ENCODE data around the gene PRLH.

Gene PRLH

DNA sequence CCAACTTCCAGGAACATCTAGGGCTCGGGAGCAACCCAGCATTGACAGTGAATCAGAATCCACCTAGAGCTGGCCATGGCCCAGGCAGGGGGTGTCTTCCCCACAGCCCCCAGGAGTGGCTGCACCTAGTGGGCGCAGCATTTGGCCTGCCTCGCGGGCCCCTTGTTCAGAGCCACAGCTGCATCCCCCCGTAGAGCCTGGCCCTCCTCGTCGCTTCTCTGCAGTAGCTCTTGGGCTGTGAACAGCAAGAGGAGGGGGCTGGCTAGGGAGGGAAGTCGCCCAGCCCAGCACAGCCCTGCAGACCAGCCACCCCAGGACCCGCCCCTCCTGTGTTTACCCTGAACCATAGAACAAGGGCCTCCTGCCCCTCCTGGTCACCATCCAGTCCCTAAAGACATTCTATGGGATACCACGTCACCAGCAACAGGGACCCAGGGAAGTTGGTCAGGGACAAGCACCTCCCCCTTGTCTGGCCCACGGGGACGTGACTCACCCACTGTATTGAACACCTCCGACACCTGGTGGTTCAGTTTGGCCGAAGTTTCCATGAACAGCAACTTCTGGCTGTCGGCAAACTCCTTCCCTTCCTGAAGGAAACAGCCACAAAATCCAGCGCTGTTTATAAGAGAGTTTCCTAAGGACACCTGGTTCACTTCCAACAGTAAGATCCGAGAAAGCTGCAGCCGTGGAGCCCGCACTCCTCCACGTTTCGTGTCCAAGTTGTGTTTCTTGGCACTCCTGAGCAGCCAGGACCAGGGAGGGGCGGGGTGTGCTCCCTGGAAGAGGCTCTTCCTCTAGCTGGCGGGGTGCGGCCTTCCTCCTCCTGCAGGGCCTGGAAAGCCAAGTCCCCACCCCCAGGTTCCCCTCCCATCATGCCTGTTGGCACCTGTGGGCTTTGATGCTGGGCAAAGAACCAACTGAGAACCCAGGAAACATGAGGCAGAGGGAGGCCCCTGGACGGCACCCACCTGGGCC is 8.8 kb downstream of the PRLH start:
- Histone ChIP-seq H3K4me1 (ENCODE audit: insufficient read depth, low read length) (0 out of 2 replicates have a peak, but pooled peaks cover 5% of the 10 kb centered on the region), H3K9me3 (ENCODE audit: insufficient read depth, low read depth, low read length) (no peaks in the 10 kb centered on the region), H3K36me3 (ENCODE audit: insufficient read depth, low read length) (no peaks in the 10 kb centered on the region; the same call in 1 of the 2 replicates), H3K27me3 (ENCODE audit: insufficient read depth, low read length) (no peaks in the 10 kb centered on the region), H3K9ac (ENCODE audit: low read depth, low read length) (no peak overlapping the region), H3K27ac (ENCODE audit: low read depth, low read length) (no peak overlapping the region), H3K4me3 (ENCODE audit: low read length) (no peak overlapping the region)
- WGBS = 80% methylated on average over 25 of the region's 25 CpGs

DNA sequence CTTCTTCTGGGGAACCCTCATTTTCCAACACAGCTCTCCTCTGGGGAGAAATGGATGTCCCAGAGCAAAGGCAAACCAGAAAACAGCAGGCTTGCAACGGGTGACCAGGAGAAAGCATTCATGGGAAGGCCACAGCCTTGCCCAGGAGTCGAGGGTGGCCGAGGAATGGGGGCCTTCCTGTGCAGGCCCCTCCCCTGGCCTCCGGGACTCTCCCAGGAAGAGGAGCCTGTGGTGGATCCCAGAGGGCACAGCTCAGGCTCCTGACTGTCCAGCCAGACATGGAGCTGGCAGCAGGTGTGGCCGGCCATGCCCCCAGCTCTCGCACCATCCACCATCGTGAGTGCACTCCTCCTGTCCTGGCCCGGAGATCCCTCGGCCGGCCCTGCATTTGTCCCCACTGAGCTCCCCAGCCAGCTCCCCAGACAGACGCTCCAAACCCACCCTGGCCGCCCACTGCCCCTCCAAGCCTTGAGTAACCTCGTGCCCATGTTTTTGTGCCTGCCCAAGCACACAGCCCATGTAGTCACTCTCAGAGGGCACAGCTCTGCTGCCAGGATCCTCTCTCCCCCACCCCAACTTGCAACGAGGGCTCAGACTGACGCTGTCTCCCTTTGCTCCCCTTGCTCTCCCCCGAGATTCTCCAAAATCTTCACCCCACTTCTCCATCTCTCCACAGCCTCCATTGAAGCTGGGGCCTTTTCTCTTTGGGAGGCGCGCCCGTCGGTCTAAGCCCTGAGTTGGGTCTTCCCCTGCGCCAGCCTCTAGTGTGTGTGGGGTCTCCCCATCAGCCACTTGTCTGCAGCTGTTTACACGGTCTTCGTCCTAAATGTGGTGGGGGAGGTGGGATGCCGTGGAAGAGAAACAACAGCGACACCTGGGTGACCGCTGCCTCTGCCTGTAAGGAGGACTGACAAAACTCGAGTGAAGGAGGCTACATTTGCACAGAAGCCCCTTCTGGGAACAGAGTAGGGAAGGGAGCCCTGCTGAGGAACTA is 9.8 kb downstream of the PRLH start:
- H3K4me1 ChIP-seq (ENCODE audit: insufficient read depth, low read length) = 0 out of 2 replicates have a peak, but pooled peaks cover 5% of the 10 kb centered on the region
- no peak overlapping the region for H3K4me3 ChIP-seq (ENCODE audit: low read length)
- H3K9me3 ChIP-seq (ENCODE audit: insufficient read depth, low read depth, low read length) = no peaks in the 10 kb centered on the region
- no peak overlapping the region for H3K27ac ChIP-seq (ENCODE audit: low read depth, low read length)
- WGBS = 91% methylated on average over 27 of the region's 27 CpGs
- H3K36me3 ChIP-seq (ENCODE audit: insufficient read depth, low read length) = no peaks in the 10 kb centered on the region; the same call in 1 of the 2 replicates
- H3K27me3 ChIP-seq (ENCODE audit: insufficient read depth, low read length) = no peaks in the 10 kb centered on the region
- no peak overlapping the region for H3K9ac ChIP-seq (ENCODE audit: low read depth, low read length)

DNA sequence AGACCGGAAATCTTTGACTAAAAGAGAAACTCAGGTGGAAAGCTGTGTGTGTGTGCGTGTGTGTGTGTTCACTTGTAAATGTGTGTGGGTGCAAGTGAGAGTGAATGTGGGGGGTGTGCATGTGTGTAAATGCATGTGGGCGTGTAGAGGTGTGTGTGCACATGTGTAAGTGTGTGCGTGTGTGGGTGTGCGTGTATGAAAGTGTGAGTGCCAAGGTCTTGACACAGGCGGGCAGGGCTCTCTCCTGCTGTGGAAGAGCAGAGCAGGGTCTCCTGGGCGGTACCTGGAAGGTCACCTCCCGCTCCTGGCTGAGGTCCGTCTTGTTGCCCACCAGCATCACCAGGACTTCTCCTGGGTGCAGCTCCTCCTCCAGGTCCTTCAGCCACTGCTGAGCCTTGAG is 10.6 kb downstream of the PRLH start:
- H3K4me3 ChIP-seq (ENCODE audit: low read length) = no peak overlapping the region
- H3K9me3 ChIP-seq (ENCODE audit: insufficient read depth, low read depth, low read length) = no peaks in the 10 kb centered on the region
- H3K36me3 ChIP-seq (ENCODE audit: insufficient read depth, low read length) = no peaks in the 10 kb centered on the region; the same call in 1 of the 2 replicates
- no peak overlapping the region for H3K27ac ChIP-seq (ENCODE audit: low read depth, low read length)
- no peaks in the 10 kb centered on the region for H3K27me3 ChIP-seq (ENCODE audit: insufficient read depth, low read length)
- H3K4me1 ChIP-seq (ENCODE audit: insufficient read depth, low read length) = peaks cover 5% of the 10 kb centered on the region; the same call in 1 of the 2 replicates
- 92% methylated on average over 9 of the region's 9 CpGs for WGBS
- no peak overlapping the region for H3K9ac ChIP-seq (ENCODE audit: low read depth, low read length)

DNA sequence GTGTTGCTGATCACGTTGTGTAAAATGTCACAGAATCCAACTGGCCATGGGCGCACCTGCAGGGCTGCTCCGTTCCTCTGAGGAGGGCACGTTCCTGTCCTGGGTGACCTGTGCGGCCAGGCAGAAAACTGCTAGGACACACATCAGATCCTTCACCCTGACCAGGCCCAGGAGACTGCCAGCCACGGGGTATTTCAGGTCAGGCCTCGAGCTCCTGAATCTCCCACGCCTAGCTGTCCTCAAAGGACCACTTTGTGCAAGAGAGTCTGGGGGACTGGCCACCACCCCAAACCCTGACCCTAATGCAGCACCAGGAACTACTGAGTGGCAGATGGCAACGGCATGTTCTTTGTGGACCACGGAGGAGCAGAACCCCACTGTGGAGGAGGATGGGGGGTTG is 11.1 kb downstream of the PRLH start:
- Histone ChIP-seq H3K4me3 (ENCODE audit: low read length) (no peak overlapping the region), H3K9me3 (ENCODE audit: insufficient read depth, low read depth, low read length) (no peaks in the 10 kb centered on the region), H3K27ac (ENCODE audit: low read depth, low read length) (no peak overlapping the region), H3K36me3 (ENCODE audit: insufficient read depth, low read length) (no peaks in the 10 kb centered on the region; the same call in 1 of the 2 replicates), H3K9ac (ENCODE audit: low read depth, low read length) (no peak overlapping the region), H3K27me3 (ENCODE audit: insufficient read depth, low read length) (no peaks in the 10 kb centered on the region), H3K4me1 (ENCODE audit: insufficient read depth, low read length) (peaks cover 5% of the 10 kb centered on the region; the same call in 1 of the 2 replicates)
- 90% methylated on average over 10 of the region's 10 CpGs for WGBS

DNA sequence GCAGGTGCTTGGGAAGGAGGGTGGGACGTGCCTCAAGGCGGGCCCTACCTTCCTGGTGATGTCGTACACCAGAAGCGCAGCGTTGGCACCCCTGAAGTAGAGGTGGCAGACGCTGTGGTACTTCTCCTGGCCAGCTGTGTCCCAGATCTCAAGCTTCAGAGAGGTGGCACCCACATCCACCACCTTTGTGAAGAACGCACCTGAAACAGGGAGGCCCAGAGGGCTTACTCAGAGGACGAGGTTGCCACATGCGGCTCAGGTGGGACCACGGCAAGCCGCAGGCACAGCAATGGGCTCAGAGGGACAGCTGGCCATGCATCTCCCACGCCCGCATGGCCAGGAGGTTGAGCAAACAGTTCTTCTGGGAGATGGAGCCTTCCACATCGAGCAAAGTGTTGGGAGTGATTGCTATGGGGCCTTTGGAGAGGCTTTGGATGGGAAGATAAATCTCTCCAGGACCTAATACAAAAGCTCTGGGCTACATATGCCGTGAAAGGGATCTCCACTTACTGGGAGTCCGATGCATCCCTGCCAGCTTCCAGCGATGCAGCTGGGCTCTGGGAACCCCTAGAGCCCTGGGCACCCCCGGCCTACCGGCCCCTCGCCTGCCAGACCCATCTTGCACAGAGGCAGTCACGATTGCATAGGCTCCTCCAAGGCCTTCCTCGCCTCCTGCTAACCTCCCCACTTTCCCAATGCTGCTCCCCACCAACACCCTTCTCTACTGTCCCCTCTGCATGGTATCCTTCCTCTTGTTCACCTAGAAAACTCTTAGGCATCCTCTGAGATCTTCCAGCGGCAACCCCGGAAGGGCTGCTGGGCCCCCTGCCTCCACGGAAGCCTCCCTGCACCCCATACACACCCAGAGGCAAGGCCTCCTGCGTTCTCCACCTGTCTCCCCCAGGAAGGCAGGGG is 11.8 kb downstream of the PRLH start:
- 94% methylated on average over 26 of the region's 26 CpGs for WGBS
- no peak overlapping the region for H3K9ac ChIP-seq (ENCODE audit: low read depth, low read length)
- H3K9me3 ChIP-seq (ENCODE audit: insufficient read depth, low read depth, low read length) = no peaks in the 10 kb centered on the region
- H3K4me1 ChIP-seq (ENCODE audit: insufficient read depth, low read length) = peaks cover 6% of the 10 kb centered on the region; the same call in 1 of the 2 replicates
- no peaks in the 10 kb centered on the region for H3K27me3 ChIP-seq (ENCODE audit: insufficient read depth, low read length)
- H3K27ac ChIP-seq (ENCODE audit: low read depth, low read length) = no peak overlapping the region
- no peak overlapping the region for H3K4me3 ChIP-seq (ENCODE audit: low read length)
- no peaks in the 10 kb centered on the region; the same call in 1 of the 2 replicates for H3K36me3 ChIP-seq (ENCODE audit: insufficient read depth, low read length)

DNA sequence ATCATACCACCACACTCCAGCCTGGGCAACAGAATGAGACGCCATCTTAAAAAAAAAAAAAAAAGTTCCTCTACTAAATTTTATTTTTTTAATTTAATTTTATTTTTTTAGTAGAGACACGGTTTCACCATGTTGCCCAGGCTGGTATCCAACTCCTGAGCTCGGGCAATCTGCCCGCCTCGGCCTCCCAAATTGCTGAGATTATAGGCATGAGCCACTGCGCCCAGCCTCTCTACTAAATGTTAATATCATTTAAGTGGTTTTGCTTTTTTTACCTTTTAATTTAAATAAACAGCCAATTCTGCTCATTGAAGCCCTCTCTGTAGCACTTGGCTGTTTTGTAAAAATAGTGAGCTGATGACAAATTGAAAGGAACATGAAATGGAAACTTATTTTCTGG is 15.0 kb downstream of the PRLH start:
- no peak overlapping the region for H3K27ac ChIP-seq (ENCODE audit: low read depth, low read length)
- no peaks in the 10 kb centered on the region; the same call in 1 of the 2 replicates for H3K36me3 ChIP-seq (ENCODE audit: insufficient read depth, low read length)

DNA sequence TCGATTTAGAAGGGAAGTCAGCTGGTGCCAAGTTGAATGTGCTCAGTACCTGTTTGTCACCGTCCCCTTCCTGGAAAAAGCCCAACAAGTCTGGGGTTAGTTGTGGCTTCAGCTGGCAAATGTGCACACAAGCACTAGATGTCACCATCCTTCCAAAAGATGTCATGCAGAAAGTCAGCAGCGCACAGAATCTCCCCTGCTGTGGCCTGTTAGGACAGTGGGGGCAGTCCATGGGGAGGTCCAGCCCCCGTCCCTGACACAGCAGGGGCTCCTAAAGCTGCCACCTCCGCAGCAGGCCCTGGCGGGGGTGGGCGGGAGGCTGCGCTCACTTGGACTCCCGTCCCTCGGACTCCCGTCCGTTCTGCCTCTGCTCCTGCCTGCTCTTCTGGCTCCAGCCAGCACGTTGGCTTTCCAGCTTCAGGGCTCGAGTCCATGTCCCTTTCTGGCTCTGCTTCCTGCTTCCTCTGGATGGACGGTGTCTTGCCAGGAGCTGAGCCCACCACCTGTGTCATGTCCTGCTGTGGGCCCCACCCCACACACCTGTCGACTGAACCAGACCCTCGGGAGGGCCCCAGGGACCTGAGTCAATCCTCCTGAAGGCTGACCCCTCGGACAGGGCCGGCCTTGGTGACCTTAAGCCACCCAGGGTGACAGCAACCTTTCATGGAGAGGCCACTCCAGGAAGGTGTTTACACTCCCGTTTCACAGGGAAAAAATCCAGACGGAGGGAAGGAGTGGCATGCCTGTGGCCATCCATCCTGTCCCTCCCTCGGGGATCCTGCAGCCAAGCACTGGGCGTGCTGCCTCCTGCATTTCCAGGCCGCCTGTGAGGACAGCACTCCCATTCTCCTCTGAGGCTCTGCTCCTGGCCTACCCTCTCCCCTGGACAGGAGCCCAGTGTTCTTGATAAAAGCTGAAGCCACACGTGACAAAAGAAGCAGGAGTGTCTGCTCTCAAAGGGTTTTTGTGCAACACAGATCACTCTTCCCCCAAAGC is 15.7 kb downstream of the PRLH start:
- Histone ChIP-seq H3K36me3 (ENCODE audit: insufficient read depth, low read length) (no peaks in the 10 kb centered on the region; the same call in 1 of the 2 replicates), H3K27me3 (ENCODE audit: insufficient read depth, low read length) (no peaks in the 10 kb centered on the region), H3K4me1 (ENCODE audit: insufficient read depth, low read length) (peaks cover 15% of the 10 kb centered on the region), H3K27ac (ENCODE audit: low read depth, low read length) (no peak overlapping the region), H3K4me3 (ENCODE audit: low read length) (no peak overlapping the region), H3K9me3 (ENCODE audit: insufficient read depth, low read depth, low read length) (no peaks in the 10 kb centered on the region), H3K9ac (ENCODE audit: low read depth, low read length) (no peak overlapping the region)
- 34% methylated on average over 25 of the region's 25 CpGs for WGBS

More for the DNA sequence above, 15.0 kb downstream of the PRLH start:
- no peaks in the 10 kb centered on the region for H3K9me3 ChIP-seq (ENCODE audit: insufficient read depth, low read depth, low read length)
- H3K4me1 ChIP-seq (ENCODE audit: insufficient read depth, low read length) = peaks cover 15% of the 10 kb centered on the region
- H3K9ac ChIP-seq (ENCODE audit: low read depth, low read length) = no peak overlapping the region
- 98% methylated on average over 5 of the region's 6 CpGs for WGBS
- no peaks in the 10 kb centered on the region for H3K27me3 ChIP-seq (ENCODE audit: insufficient read depth, low read length)
- H3K4me3 ChIP-seq (ENCODE audit: low read length) = no peak overlapping the region

DNA sequence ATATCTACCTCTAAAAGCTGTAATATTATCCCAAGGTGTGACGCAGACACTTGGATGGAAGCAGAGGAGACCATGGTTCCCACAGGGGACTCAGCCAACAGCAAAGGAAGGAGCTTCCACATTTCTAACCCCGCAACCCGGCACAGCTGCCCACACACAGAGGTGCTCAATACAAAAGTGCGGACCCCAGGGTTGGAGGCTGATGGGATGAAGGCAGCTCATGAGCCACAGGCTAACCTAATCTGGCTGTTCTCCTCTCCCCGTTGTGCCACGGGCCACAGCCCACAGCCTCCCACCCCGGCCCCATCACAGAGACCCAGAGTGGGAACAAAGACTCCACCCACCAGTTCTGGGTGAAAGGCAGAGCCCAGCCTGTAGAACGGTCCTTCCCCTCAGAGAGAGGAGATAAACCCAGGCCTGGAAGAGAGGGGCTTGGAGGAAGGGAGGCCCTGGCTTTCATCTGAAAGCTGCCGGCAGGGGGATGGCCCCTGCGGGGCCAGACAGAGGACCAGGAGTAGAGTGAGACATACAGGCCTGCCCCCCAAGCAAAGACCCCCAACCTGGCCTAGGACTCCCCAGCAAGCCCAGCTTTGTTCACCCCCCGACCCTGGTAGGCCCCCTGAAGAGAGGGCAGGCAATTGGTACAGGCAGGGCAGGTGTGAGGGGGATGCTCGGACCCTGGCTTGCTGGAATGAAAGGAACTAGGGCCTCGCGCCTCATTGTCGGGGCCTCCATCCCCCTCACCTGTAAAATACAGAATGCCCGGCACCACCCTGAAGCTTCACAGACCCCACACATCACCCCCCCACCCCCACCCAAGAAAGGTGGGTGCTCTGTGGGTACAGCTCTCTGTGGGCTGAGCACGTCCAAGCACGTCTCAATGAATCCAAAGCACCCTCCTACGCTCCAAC is 17.3 kb downstream of the PRLH start:
- H3K9me3 ChIP-seq (ENCODE audit: insufficient read depth, low read depth, low read length) = no peaks in the 10 kb centered on the region

More for the DNA sequence above, 17.3 kb downstream of the PRLH start:
- H3K27me3 ChIP-seq (ENCODE audit: insufficient read depth, low read length) = no peaks in the 10 kb centered on the region
- no peak overlapping the region for H3K27ac ChIP-seq (ENCODE audit: low read depth, low read length)
- H3K4me3 ChIP-seq (ENCODE audit: low read length) = no peak overlapping the region
- no peaks in the 10 kb centered on the region; the same call in 1 of the 2 replicates for H3K36me3 ChIP-seq (ENCODE audit: insufficient read depth, low read length)
- 81% methylated on average over 19 of the region's 19 CpGs for WGBS
- no peak overlapping the region for H3K9ac ChIP-seq (ENCODE audit: low read depth, low read length)
- peaks cover 20% of the 10 kb centered on the region for H3K4me1 ChIP-seq (ENCODE audit: insufficient read depth, low read length)

Measured in HUES64 (cell line).